ENCODE data around the gene ZBTB7B.

ZBTB7B gene

GRCh38 chr1:155034318-155035208, 32.0 kb downstream of the ZBTB7B start:
- H3K4me3 ChIP-seq (ENCODE audit: low read depth, low read length), result no peak overlapping the region
- no peak for TF ChIP-seq CTCF (IDR thresholded peaks at IDR 0.05; ENCODE audit: control insufficient read depth, extremely low read depth, insufficient read depth)

GRCh38 chr1:155035936-155036335, 33.3 kb downstream of the ZBTB7B start:
- TF ChIP-seq CTCF (IDR thresholded peaks at IDR 0.05; ENCODE audit: control insufficient read depth, extremely low read depth, insufficient read depth), result no peak
- H3K4me3 ChIP-seq (ENCODE audit: low read depth, low read length), result no peak overlapping the region
- DNase-seq (ENCODE audit: low read depth), result no peak

More at GRCh38 chr1:155034318-155035208, 32.0 kb downstream of the ZBTB7B start:
- no peak for DNase-seq (ENCODE audit: low read depth)

GRCh38 chr1:155037043-155037442, 34.4 kb downstream of the ZBTB7B start:
- DNase-seq (ENCODE audit: low read depth), result no peak

GRCh38 chr1:155037851-155038441, 35.3 kb downstream of the ZBTB7B start:
- TF ChIP-seq CTCF (IDR thresholded peaks at IDR 0.05; ENCODE audit: control insufficient read depth, extremely low read depth, insufficient read depth), result no peak
- no peak for DNase-seq (ENCODE audit: low read depth)
- no peak overlapping the region for H3K4me3 ChIP-seq (ENCODE audit: low read depth, low read length)

More at GRCh38 chr1:155037043-155037442, 34.4 kb downstream of the ZBTB7B start:
- TF ChIP-seq CTCF (IDR thresholded peaks at IDR 0.05; ENCODE audit: control insufficient read depth, extremely low read depth, insufficient read depth), result no peak
- no peak overlapping the region for H3K4me3 ChIP-seq (ENCODE audit: low read depth, low read length)

GRCh38 chr1:155038602-155039307, 36.2 kb downstream of the ZBTB7B start:
- peak overlapping the region; percentile 26 for H3K4me3 ChIP-seq (ENCODE audit: low read depth, low read length)
- peak; percentile 90 for DNase-seq (ENCODE audit: low read depth)
- no peak for TF ChIP-seq CTCF (IDR thresholded peaks at IDR 0.05; ENCODE audit: control insufficient read depth, extremely low read depth, insufficient read depth)

- DNase-seq (ENCODE audit: low read depth), result no peak
- H3K4me3 ChIP-seq (ENCODE audit: low read depth, low read length), result peak overlapping the region; percentile 26
- TF ChIP-seq CTCF (IDR thresholded peaks at IDR 0.05; ENCODE audit: control insufficient read depth, extremely low read depth, insufficient read depth), result no peak
Measured at GRCh38 chr1:155039308-155039669, 36.7 kb downstream of the ZBTB7B start.

Measured in LNCaP clone FGC (cell line).